Measurements from ENCODE around the gene MYEOV. TPM values are rescaled to one million over a fixed set of nuclear protein-coding genes. Genes with fewer than 3 reads are reported as not detected.

MYEOV gene
- total and polyA plus RNA-seq, 9 of the 15 experiments (the other 6 are each of a cell fraction or from before 2014, with no cell fraction given): 10.2 to 133 (median 32.2) TPM

DNA sequence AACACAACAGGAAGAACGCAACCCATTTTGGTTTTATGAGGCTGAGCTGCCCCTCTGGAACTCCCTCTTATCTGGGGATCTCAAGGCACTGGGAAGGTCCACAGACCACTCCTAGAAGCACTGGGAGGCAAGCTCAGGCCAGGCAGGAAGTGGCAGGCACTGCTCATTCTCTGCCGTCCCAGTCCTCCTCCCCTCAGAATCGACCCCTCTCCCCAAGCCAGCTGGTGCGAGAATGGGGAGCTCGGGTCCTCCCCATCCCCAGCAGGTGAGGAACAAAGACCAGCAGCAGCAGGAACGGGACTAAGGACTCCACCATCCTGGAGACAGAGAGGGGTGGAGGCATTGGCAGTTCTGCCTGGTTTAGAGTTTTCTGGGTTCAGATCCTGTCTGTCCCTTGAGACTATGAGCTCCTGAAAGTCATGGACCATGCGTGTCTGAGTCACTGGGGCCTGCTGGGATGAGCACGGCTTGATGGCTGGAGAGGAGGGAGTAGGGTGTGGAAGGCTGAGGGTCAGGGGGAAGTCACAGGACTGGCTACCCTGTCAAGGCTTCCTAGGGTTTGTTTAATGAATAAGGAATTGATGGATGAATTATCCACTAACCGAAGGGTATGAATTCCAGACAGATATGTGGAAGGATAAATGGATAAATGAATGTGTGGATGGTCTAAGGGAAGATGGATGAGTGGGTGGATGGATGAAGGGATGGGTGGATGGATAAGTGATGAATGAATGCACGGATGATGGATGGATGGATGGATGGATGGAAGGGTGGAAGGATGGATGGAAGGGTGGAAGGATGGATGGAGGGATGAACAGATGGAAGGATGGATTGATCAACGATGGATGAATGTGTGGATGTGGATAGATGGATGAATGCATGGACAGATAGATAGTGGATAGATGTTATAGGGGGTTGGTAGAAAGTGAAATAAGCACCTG is 6.4 kb downstream of the MYEOV start (continued):
- peak in 1 of 2 experiments; percentile 38; a peak in 1 of 4 replicates for TF ChIP-seq NRF1 (conservative IDR thresholded peaks at IDR 0.05 in 1 of 2, IDR thresholded peaks at IDR 0.05 in 1 of 2)
- no peak for TF ChIP-seq PHF21A (IDR thresholded peaks at IDR 0.05; ENCODE audit: borderline replicate concordance, low read depth)
- TF ChIP-seq NR4A1 (CRISPR knock-in tag; IDR thresholded peaks at IDR 0.05): no peak
- TF ChIP-seq NR4A1 (tag; IDR thresholded peaks at IDR 0.05): no peak
- TF ChIP-seq ZNF263 (CRISPR knock-in tag; IDR thresholded peaks at IDR 0.05; ENCODE audit: borderline replicate concordance): 0 out of 2 replicates have a peak, but pooled peaks have one; percentile 39
- TF ChIP-seq, protein P1, sequence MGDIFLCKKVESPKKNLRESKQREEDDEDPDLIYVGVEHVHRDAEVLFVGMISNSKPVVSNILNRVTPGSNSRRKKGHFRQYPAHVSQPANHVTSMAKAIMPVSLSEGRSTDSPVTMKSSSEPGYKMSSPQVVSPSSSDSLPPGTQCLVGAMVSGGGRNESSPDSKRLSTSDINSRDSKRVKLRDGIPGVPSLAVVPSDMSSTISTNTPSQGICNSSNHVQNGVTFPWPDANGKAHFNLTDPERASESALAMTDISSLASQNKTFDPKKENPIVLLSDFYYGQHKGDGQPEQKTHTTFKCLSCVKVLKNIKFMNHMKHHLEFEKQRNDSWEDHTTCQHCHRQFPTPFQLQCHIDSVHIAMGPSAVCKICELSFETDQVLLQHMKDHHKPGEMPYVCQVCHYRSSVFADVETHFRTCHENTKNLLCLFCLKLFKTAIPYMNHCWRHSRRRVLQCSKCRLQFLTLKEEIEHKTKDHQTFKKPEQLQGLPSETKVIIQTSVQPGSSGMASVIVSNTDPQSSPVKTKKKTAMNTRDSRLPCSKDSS (IDR thresholded peaks at IDR 0.05; ENCODE audit: low read depth, partially characterized antibody): peak; percentile 18
- no peak for TF ChIP-seq ZNF707 (CRISPR knock-in tag; conservative IDR thresholded peaks at IDR 0.05)
- no peak for TF ChIP-seq ZNF3 (CRISPR knock-in tag; IDR thresholded peaks at IDR 0.05)
- 0 out of 2 replicates have a peak, but pooled peaks have one; percentile 38 for TF ChIP-seq OTX1 (CRISPR knock-in tag; IDR thresholded peaks at IDR 0.05)
- TF ChIP-seq HIVEP1 (CRISPR knock-in tag; IDR thresholded peaks at IDR 0.05): no peak
- TF ChIP-seq, protein P2, sequence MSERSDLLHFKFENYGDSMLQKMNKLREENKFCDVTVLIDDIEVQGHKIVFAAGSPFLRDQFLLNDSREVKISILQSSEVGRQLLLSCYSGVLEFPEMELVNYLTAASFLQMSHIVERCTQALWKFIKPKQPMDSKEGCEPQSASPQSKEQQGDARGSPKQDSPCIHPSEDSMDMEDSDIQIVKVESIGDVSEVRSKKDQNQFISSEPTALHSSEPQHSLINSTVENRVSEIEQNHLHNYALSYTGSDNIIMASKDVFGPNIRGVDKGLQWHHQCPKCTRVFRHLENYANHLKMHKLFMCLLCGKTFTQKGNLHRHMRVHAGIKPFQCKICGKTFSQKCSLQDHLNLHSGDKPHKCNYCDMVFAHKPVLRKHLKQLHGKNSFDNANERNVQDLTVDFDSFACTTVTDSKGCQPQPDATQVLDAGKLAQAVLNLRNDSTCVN (CRISPR knock-in tag; IDR thresholded peaks at IDR 0.05): peak; percentile 61; the same call in 1 of the 2 replicates
- peak; percentile 83 for TF ChIP-seq EHMT2 (IDR thresholded peaks at IDR 0.05)

All from K562 (cell line).